GM21576 (cell line): Measurements from ENCODE around the gene ZNF775.

ENCODE experiments used
- ATAC-seq: cut with Tn5 transposase; IDR thresholded peaks from one replicate; pipeline ENCODE4 v1.9.1; 2021; ENCODE audit warnings: mild to moderate bottlenecking, moderate library complexity; ENCODE audit not compliant: unreplicated experiment

The ZNF775 gene

DNA sequence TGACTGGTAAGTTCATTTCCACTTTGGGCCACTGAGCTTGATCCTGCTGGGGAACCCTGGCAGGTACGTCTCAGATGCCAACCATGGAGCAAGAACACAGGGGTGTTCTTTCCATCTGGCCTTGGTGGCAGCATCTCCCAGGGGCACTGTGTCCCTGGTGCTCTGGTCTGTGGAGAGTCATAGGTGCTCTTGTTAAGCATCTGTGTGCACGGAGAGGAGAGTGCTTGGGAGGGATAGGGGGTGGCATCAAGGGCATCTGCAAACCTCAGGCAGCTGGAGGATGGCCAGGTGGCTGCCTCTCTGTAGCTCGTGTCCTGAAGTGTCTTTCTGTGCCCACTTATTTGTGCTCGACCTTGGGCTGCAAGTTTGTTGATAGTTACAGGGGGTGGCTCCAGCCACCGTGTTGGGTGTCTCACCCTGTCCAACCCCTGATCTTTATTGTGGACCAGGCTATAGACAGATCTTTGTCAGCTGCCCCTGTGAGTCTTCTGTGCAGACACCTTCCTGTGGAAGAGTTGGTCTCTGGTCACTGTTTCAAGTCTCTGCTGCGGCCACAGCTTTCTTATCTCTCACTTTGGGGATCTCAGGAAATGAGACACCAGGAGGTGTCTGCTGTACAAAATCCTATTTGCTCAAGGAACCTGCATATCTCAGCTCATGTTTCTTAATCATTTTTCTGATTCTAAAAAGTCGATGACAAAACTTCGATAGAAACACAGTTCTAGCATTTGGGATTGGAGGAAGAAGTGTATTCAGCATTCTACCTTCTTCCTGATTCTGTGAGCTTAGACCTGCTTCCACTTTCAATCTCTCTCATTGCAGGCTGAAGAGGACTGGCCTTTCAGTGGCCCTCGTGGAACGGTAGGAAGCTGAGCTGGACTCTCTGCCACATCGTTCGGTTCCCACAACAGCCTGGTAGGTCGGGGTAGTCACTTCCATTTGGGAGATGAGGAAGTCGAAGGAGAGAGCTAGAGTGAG is 54.1 kb downstream of the ZNF775 start:
- no peak for ATAC-seq

DNA sequence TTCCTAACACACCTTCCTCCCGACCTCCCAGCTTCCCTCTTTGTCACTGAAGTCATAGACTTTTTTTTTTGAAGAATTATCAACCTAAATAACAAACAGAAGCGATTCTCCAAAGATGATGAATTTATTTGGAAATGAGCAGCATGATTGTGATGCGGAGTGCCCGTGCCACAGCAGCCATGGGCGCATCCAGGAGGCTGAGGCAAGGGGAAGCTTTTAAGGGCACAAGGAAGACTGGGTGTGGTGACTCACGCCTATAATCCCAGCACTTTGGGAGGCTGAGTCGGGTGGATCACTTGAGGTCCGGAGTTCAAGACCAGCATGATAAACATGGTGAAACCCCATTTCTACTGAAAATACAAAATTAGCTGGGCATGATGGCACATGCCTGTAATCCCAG is 55.1 kb downstream of the ZNF775 start:
- ATAC-seq: no peak

DNA sequence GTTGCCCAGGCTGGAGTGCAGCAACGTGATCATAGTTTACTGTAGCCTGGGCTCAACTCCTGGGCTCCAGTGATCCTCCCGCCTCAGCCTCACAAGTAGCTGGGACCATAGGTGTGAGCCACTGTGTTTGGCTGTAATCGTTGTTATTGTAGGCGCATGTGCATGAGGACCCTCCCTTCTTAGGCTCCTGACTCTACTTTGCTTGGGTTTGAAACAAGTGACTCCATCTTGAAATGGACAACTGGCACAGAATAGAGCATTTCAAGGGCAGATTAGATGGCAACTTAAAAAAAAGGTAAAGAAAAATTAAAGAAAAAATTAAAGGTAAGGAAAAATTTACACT is 55.9 kb downstream of the ZNF775 start:
- ATAC-seq: peak; percentile 5

DNA sequence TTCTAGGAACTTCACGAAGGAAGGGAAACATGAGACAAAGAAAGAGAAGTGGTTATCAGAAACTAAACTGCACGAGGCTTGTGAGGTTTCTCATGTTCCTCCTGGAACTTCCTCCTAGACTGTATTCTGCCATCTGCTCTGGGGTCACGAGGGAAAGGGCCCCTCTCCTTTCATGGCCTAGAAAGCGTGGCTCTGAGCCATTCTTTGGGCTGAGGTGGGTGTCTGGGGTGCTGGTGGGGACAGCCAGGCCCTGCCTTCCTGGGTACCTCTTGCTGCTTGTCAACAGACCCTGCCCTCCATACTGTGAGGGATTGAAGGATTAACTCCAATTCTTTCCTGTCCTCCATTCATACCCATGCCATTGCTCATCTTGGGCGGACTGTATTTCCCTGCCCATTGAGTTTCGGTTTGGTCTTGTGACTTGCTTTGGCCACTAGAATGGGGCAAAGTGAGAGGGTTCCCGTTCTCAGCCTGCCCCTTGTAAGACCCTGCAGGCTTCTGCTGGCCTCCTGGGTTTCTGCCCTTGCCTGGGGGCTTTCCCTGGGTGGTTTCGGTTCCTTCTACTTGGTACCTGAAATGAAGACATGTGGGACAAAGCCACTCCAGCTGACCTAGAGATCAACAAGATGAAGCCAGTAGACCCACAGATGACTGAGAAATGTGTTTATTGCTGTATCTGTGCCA is 56.4 kb downstream of the ZNF775 start:
- peak; percentile 93 for ATAC-seq

DNA sequence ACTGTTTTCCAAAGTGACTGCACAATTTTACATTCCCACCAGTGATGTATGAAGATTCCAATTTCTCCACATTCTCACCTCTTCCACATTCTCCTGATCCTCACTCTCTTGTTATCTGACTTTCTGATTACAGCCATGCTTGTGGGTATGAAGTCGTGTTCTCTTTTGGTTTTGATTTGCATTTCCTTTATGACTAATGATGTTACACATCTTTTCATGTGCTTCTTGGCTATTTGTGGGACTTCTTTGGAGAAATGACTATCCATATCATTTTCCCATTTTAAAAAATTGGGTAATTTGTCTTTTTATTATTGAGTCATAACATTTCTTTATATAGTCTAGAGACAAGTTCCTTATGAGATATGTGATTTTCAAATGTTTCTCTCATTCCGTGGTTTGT is 60.8 kb downstream of the ZNF775 start:
- no peak for ATAC-seq

DNA sequence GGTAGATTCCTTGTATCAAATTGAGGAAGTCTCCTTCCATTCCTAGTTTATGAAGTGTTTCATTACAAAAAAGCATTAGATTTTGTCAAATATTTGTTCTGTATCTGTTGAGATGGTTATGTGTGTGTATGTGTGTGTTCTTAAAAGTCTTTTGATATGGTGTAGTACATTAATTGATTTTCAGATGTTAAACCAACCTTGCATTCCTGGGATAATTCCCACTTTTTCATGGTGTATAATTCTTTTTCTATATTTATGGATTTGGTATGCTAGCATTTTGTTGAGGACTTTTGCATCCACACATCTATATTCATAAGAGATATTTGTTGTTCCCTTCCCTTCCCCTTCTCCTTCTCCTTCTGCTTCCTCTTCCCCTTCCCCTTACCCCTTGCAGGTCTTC is 62.4 kb downstream of the ZNF775 start:
- no peak for ATAC-seq

DNA sequence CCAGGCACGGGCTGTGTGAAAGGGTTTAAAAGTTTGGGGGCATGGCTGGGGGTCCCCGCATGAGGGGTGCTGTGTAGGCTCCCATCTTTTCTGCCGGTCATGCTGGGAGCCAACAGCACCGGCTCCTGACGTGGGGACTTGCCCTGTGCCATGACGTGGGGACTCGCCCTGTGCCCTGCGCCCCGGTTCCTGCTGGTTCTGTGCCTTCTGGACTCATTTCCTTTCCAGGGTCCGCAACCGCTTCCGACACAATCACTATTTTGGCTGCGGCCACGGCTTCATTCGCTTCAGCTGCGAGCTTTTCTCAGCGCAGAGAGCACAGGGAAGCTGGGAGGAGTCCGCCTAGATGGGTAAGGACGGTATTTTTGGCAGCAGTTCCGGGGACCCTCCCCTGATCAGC is 63.7 kb downstream of the ZNF775 start:
- no peak for ATAC-seq

DNA sequence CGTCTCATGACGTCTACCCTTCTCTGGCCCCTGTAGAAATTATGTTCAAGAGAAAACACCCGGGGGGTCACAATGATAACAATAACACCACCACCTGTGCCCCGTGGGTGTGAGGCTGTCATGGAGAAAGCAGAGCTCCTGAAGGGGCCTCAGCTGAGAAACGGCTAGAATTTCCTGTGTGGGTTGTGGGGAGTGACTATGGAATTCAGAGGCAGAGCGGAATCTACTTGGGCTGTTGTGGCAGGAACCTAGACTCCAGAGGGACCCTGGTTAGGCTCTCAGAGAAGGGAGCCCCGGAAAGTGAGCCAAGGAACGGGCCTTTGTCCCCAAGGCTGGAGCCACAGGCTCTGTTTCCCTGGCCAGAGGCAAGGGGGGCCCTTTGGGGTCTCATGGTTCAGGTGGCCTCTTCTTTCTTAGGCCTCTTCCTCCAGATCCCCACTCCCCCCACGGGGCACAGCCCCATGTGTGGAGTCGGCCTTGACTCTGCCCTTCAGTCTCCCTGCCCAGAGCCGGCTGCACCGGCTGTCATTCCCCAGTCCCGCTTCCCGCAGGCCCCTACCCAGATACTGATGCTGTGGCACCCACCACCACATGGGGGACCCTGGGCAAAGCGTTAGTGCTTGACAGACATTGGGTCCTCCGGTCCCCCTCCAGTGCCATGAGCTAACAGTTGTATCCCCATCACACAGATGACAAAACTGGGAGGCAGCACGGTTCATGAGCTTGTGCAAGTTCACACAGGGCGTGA is 64.8 kb downstream of the ZNF775 start:
- no peak for ATAC-seq

DNA sequence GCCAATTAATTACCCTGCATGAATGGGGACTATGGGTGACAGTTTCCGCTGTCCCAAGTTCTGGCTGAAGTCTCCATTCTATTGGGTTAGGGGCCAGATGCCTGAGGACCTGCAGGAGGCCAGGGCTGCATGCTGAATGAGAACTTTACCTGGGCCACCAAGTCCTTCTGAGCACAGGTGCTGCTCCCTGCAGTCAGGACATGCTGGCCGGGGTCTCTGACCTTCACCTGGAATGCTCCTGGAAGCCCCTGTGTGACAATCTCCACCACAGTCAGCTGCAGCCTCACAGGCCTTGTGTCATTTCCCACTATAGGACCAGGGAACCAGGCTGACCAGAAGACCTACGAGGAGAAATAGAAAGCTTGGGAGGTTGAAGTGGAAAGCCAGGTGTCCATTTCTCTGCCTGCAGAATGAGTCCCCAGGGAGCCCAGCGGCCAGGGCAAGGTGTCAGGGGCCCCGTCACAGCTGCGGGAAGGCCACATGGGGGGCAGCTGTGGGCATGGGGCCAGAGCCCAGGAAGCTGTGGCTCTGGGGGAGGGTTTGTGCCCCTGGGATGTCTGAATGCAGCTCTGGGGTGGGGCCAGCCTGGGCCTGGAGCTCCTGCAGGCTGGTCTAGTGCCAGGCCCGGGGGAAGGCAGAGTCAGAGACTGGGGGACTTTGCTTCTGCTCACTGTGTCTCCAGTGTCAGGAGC is 65.7 kb downstream of the ZNF775 start:
- no peak for ATAC-seq

DNA sequence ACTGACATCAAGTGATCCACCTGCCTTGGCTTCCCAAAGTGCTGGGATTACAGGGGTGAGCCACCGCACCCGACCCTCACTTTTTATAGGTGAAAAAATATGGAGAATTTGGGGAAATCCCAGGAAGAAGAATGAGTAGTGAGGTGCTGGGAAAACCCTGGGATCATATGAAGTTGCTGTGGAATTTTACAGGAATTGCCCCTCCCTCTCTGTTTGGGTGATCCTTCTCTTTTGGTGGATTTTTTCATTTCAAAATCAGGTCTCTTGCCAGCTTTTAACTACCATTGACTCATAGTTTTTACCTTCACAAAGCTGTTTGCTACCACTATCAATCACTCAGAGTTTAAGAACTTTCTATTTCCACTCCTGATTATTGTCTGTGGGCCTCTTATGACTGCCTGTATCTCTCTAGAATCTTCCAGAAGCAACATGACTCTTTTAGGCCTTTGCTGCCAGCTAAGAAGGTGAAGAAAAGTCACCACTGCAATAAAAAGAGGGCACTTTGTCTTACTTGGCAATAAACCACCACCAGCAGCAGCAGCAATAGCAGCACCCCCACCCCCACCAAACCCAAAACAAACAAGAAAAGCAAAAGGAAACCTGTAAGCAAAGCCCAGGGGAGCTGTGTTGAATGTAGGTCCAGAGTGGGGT is 67.3 kb downstream of the ZNF775 start:
- no peak for ATAC-seq
